Measurements from ENCODE around the gene HHIP.

The HHIP gene, protein sequence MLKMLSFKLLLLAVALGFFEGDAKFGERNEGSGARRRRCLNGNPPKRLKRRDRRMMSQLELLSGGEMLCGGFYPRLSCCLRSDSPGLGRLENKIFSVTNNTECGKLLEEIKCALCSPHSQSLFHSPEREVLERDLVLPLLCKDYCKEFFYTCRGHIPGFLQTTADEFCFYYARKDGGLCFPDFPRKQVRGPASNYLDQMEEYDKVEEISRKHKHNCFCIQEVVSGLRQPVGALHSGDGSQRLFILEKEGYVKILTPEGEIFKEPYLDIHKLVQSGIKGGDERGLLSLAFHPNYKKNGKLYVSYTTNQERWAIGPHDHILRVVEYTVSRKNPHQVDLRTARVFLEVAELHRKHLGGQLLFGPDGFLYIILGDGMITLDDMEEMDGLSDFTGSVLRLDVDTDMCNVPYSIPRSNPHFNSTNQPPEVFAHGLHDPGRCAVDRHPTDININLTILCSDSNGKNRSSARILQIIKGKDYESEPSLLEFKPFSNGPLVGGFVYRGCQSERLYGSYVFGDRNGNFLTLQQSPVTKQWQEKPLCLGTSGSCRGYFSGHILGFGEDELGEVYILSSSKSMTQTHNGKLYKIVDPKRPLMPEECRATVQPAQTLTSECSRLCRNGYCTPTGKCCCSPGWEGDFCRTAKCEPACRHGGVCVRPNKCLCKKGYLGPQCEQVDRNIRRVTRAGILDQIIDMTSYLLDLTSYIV
- 0.04 to 0.12 reads per million in 2 experiments for total RNA-seq

DNA sequence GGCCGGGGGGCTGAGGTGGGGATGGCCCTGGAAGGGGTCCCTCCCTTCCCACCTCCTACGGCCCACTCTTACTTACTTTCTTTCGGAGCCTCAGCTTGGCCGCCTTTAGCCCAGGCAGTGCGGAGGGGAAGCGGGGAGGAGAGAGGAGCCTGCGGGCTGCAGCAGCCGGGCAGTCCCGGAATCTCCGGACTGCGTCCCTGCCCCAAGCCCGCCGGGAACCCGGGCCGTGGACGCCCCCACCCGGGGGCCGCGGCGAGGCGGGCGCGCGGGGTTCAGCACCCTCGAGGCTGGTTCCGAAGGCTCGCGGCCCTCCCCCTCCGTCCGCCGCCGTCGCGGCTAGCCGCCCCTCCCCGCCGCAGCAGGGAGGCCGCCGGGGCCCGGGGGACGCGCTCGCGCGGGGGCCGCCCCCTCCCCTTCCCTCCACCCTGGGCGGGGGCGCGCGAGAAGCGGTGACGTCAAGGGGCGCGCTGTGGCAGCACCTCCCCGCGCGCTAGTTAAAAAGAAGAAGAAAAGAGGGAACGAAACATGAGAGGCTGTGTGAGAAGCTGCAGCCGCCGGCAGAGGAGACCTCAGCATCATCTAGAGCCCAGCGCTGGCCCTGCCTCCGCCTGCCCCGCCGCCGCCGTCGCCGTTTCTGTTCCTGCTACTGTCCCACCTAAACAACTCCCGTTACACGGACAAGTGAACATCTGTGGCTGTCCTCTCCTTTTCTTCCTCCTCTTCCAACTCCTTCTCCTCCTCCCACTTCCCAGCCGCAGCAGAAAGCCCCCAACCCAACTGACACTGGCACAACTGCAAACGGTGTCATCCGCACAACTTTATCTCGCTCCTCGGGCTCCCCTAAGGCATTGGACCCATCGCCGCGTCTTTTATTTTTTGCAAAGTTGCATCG, at the start of gene HHIP:
Gene HHIP (plus strand): TSS at position 526 of the 892 bp plus-strand sequence. CDS start 520 bp downstream, outside the sequence.
- DNase-seq (ENCODE audit: low read depth): no peak

DNA sequence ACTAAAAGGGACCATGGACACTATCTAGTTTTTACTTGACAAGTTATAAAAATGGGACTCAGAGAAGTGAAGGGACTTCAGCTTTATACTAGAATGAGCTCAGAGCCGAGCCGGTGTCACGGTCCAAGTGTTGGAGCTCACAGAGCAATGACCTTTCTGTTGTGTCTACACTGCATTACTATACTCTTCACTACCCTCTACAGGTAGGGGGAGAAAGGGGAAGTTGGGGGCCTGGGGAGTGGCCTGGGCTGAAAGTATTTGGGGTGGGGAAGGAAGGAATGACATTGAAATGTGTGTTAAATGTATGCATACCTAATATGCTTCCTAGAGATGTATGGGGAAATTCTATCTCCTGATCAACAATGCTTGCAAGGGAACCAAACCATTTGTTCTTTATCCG, 48.8 kb upstream of the HHIP start:
- DNase-seq (ENCODE audit: low read depth): no peak

DNA sequence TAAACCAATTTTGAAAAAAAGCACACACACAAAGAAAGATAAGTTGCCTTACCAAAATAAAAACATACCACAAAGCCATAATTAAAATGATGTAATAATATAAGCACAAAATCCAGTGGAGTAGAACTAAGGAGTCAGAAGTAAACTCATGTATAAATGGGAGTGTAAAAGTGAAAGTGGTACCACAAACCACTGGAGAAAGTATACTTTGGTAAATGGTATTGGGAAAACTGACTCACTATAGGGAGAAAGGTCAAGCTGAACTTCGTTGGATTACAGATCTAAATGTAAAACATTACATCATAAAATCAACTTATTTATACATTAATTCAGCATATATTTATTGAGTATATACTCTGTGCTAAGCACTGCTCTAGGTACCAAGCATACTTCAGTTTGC, 46.3 kb upstream of the HHIP start:
- DNase-seq (ENCODE audit: low read depth): no peak

DNA sequence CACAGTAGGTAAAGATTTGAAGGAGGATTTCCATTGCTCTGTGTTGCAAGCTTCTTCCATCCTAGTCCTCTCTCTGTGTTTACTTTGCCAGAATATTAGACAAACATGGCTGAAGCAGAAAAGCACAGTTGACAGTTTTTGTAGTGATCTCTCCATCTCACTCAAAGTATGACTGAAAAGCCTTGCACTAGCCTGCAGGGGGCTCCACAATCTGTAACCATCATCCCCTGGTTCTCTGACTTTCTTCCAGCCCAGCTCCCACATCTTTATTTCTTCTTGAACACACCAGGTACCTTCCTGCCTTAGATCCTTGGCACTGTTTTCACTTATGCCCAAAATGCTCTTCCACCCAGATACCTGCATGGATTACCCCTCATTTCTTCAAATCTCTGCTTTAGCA, 34.1 kb upstream of the HHIP start:
- DNase-seq (ENCODE audit: low read depth): no peak

DNA sequence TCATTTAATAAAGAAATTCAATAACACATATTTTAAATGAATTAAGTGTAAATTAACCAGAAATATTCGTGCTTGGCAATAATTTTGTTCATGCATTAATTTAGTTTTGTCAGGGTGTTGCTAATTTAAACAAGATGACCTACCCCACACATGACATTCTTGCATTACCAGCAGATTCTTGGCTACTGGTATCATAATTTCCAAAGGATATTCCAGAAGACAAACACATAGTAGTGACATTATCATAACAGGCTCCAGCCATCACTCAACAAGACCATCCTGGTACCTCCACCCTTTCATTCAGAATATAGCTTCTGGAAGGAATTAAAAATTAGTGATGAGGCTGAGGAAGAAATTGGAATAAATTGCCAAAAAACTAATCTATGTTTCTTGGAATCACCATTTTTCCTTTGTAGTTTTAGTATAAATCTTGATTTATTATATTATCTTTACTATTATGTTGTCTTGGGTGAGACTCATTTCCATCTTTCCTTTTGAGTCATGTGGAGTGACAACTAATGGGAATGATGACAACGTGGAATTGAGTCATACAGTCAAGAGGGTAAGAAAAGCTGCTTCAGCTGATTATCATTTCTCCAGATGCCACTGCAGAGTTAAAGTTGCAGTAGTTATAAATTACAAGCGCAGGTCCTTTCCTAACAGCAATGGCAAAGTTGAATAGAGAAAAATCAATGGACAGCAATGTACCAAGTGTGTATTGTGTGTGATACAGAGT, 30.9 kb upstream of the HHIP start:
- no peak for DNase-seq (ENCODE audit: low read depth)

DNA sequence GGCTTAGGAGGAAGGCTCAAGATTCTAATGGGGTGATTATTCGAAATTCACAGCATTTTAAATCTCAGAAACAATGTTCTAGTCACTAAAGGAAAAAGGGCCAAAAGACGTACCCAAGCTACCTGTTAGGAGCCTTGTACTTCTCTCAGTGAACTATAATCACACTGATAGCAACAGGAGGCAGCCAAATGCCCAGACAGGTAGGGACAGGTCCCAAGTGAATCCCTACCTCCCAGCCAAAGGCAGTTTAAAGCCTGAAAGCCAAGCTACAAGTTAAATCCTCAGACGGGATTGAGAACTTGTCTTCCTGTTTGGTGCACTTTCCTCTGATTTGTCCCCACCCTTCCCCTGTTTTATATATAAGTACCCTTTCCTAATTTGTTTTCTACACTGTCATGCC, 24.3 kb upstream of the HHIP start:
- no peak for DNase-seq (ENCODE audit: low read depth)

DNA sequence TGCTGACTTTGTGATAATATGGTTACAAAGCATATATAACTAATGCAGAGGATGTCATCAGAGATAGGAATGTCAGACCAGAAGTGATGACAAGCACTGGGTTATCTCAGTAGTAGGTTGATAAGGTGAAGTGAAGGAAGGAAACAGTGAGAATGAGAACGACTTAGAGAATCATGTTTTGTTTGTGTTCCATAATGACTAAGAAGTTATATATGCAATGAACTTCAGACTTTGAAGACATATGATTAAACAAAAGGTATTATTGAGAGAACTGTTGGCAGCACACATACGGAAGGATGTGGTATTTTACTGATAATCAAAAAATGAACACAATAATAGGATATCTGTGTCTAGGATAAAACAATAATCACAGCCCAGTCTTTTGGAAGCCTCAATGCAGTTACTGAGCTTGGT, 18.3 kb upstream of the HHIP start:
- DNase-seq (ENCODE audit: low read depth): no peak

DNA sequence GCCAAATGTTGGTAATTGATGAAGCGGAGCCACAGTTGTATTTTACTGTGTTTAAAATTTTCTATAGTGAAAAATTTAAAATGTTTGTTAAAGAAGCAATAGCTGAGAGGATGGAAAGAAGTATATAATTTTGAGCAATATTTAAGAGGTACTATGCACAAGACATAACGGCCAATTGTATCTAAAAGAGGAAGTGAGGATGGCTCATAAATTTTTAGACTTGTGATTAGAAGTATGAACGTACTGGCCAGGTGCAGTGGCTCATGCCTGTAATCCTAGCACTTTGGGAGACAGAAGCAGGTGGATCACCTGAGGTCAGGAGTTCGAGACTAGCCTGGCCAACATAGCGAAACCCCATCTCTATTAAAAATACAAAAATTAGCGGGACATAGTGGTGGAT, 12.7 kb upstream of the HHIP start:
- no peak for DNase-seq (ENCODE audit: low read depth)

DNA sequence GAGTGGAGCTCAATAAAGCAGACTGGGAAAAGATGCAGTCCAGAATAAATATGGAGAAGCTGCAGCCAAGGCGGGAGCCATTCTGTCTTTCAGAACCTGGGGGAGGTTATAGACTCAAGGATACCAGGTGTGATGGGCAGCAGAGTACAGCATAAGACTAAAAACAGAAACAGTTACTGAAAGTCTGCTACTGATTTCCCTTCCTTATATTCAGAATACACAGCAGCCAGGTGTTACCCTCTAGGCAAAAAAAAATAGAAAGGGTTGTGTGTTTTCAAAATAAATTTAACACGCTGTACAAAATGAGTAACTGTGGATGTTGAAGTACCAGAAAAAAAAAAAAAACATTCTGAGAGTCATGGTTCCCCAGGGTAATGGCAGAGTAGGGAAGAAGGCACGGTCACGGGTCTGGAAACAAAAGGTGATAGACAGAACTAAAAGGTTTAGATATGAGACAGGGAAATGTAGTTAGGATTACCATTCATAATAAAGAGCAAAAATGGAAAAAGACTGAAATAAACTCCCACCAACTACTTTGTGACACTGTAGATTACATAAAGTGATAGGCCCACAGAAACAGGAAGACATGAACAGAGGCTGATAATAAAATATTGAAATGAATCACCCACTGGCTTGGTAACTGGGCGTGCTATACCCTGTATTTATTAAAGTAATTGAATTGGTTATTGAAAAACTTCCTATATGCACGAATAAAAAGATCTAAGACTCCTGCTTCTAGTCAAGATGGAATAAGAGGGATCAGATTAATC, 10.8 kb upstream of the HHIP start:
- no peak for DNase-seq (ENCODE audit: low read depth)

DNA sequence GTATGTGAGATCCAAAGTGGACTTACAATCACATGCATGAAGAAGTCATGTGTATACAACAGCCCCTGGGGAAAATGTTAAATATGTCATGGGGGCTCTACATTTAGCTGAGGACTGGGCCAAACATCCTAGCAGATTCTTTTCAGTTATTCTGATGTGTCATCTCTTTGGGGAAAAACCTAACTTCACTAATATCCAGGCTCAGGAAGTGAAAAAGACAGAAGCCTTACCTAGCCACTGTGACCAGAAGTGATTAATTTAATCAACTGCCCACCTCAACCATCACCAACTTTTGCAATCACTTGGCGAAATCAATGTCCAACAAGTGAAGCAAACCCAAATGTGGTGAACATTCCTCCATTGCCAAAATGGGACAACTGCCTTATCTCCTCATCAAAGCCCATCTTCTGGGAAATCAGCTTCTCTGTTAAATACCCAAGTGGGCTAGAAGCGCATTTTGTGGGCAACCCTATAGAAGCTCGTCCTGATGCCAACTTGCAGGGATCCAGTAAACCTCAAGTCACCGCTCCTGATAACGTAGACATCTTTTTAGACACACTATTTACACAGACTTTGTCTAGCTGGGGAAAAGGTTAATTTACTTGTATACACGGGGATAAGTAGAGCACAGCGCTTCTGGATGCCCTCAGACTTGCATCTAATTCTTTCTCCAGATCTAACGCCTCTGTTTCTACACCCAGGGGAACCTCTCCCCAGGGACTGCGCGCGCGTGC, 1.4 kb upstream of the HHIP start:
- no peak for DNase-seq (ENCODE audit: low read depth)

DNA sequence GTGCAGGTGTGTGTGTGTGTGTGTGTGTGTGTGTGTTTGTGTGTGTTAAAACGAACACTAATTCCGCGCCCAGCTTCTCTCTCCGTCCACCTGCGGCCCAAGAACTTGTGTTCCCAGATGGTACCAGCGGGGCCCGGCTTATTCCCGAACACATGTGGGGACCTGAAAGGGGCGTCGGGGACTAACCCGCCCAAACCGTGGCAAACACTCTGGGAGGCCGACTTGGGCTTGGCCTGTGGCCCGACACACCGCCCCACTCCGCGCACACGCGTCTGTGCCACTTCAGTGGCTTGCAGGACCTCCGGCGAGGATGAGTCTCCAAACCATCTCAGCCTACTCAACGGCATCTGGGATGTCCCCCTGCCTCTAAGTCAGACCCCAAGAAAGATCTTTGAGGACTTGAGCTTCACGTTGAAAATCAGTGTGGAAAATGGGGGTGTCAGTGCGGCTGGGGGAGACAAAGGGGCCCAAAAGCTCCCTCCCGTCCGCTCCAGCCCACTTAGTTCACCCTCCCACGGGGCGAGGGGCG, 790 bp upstream of the HHIP start:
- DNase-seq (ENCODE audit: low read depth): no peak

DNA sequence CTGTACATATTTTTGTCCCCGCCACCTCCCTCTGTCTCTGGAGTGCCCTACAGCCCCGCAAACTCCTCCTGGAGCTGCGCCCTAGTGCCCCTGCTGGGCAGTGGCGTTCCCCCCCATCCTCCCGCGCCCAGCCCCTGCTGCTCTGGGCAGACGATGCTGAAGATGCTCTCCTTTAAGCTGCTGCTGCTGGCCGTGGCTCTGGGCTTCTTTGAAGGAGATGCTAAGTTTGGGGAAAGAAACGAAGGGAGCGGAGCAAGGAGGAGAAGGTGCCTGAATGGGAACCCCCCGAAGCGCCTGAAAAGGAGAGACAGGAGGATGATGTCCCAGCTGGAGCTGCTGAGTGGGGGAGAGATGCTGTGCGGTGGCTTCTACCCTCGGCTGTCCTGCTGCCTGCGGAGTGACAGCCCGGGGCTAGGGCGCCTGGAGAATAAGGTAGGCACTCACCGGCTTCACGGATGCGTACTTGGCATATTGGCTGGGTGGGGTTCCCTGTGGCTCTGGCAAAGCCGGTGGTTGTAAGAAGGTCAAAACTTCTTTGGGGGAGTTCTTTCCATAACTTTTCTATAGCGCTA, 653 bp downstream of the HHIP start:
- DNase-seq (ENCODE audit: low read depth): no peak

DNA sequence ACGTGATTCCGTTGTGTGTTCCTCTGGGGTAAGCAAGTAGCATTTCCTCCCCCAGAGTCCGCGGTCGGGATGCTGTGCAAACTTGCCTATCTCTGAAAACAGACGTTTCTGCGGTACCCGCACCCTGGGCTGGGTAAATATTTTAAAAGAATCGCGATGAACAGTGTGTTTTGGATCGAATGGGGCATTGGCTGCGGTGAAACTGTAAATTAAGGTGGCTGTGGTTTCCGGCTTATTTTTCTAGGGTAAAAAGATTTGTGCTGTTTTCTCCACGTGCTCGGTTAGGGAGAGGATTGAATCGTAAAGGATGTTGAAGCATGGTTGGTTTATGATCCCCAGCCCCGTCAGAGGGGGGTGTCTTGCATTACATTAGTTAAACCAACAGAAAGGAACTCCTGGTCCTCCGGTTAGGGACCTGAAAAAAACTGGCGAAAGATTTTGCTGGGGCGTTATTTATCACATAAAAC, 1.2 kb downstream of the HHIP start:
- DNase-seq (ENCODE audit: low read depth): no peak

DNA sequence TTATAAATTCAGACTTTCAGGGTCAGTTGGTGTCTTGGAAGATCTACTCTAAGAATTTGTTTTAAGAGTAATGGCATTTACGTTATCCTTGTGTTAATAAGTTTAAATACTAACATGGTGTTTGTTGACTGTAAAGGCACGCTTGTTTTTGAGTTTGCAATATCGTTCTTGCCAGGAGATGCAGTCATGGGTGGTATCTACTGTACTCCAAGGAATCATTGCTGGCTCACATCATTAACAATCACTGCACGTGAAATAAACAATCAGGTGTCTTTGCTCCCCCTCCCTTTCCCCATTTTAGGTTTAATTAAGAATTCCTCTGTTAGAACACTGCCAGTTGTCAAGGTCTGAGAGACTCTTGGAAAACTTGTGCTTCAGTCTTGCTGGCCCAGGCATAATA, 1.6 kb downstream of the HHIP start:
- no peak for DNase-seq (ENCODE audit: low read depth)

DNA sequence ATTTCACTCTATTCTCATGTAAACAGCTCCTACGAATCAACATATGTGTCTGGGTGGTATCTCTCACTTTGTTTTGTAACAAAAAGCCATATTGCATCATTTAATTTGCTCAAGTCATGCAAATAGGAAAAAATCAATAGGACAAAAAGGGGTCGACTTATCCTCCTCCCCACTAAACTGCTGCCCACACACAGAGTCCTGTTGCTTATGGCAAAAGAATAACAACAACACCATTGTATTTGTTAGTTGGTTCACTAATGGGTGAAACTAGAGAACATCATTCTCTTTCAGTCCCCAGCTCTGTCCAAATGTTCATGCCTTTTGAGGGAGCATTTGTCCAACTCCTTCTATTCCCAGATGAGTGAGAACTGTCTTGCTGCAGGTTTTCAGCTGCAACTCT, 2.1 kb downstream of the HHIP start:
- no peak for DNase-seq (ENCODE audit: low read depth)

DNA sequence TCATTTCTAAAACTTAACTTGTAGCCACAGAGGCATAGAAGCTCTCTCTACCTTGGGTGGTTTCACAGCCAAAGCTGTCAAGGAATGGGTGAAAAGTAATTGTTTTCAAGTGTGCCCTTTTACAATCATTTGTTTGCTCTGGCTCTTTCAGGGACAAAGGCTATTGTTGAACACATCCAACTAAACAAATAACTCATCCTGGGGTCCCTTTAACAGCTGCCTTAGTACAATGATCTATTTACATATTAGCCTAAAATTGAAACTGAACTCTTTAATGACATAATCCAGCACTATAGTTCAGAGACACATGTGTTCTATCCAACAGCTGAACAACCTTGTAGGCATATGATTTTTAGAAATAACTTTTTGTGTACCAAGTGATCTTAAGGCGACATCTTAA, 3.7 kb downstream of the HHIP start:
- no peak for DNase-seq (ENCODE audit: low read depth)

DNA sequence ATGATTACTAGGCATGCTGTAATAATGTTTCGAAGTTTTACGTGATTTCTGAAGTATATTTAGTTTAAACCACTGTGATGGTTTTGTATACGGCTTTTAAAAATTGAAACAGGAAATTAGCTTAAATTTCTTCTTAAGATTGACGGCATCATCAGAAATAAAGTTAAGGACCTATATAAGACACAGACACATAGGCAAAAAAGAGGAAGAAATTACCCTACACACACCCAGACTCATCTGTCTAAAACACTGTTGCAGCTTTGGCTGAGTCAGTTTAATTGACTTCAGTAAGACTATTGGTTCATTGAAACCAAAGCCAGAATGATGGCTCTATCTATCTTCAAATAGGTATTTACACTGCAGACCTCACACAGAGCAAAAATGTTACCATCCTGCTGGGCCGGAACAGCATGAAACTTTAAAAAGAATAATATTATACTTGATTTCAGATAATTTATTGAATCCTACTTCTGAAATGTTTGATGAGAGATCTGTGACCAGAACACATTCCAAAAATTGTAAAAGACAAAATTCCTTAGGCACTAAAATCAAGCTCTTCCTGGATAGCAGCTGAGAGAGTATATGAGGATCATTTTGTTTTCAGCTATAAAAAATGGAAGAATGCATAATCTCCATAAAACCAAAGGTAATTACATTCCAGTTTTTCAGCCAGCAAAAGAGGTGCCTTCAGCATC, 4.5 kb downstream of the HHIP start:
- no peak for DNase-seq (ENCODE audit: low read depth)

DNA sequence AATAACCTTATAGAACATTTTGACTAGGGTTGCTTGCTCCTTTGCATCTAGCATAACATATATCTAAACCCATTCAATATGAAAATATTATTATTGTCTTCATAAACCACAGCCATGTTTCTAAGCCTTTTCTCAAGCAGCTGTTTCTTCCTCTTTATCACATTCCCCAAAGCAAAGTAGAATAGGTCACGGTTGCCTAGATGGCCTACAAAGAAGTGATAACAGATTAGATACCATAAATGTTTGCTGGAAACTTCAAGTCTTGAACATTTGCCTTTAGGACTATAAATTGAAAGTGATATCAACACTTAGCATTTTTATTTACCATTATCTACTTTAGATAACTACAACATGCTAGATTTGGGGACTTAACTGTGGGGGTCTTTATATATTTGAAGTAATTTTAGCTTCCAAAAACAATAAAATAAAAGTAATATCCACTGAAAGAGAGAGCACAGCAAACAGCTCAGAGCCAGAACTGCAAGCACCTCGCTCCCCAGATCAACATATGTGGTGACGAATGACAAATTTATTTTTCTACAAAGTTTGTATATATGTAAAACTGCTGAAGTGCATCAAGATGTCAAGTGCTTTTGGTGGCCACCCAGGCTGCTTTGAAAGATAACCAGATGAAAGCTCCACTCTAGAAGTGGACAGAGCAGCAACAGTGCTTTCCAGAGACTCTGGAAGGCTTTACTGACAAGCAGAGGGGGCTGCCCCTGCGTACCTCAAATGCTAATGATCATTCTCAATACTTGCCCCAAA, 8.0 kb downstream of the HHIP start:
- DNase-seq (ENCODE audit: low read depth): no peak

All from T follicular helper cell (primary cell).